ENCODE data around the gene RNF224.
A peak's percentile ranks its signal among the peaks of the same experiment; 100 is the strongest.
"Not testable (repeated sequence)": the region's sequence is repeated elsewhere in the genome, so short reads cannot be mapped to it uniquely, and the experiment has no call there.

RNF224 gene

GRCh38 chr9:137228968-137229896 lies 1.9 kb downstream of the RNF224 start:
- DNase-seq: no peak

DNA sequence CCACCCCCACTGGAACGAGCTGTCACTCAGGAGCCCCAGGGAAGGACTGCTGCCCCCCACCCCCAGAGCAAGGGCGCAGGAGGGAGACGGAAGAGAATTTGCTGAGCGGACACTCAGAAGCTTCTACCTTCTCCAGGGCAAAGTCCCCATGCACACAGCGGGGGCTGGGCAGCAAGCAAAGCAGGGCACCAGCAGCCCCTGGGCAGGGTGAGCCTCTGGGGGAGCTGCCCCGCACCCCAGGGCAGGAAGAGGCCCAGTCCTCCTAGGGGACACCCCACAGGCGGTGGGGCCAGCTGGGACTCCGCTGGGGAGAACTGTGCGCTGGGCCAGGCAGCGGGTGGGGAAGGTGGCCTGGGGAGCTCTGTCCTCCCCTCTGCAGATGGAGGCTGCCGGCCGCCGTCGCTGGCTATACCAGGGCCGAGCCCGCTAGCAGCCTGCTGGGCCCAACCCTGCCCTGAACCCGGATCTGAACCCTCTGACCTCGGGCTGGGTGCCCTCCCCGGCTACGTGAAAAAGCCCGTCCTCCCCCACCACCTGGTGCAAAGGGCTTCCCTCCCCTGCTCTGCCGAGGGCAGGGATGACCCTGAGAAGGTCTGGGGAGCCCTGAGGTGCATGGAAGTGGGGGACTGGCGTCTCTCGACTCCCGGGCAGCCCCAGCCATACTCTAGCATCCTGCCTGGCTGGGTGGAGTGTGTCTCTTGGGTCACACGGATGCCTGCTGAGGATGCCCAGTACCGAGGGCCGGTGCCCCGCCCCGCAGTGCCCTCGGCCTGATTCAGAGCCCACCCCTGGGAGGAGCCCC lies 2.8 kb downstream of the RNF224 start:
- DNase-seq: no peak

GRCh38 chr9:137230705-137231371 lies 3.5 kb downstream of the RNF224 start, which contains the start of gene SLC34A3:
TSS of gene SLC34A3 (plus strand) at chr9:137230901. CDS start at chr9:137231703, 802 bp downstream.
- no peak for DNase-seq

GRCh38 chr9:137231372-137232039 lies 4.2 kb downstream of the RNF224 start:
- DNase-seq: no peak

DNA sequence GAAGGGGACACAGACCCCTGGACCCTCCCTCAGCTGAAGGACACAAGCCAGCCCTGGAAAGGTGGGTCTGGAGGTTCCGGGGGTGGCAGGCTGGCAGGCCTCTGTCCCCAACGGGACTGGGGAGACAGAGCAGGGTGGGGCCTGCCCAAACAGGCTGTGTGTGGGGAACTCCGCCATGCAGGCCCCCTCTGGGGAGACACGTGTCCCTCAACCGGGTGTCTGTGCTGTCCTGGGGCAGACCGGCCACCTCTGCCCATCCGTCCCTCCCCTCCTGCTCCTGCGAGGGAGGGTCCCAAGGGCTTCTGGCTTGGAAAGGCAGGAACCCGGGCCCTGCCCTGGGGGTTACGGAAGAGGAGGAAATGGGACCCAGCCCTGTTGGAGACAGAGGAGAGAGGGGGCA lies 4.8 kb downstream of the RNF224 start:
- no peak for DNase-seq

DNA sequence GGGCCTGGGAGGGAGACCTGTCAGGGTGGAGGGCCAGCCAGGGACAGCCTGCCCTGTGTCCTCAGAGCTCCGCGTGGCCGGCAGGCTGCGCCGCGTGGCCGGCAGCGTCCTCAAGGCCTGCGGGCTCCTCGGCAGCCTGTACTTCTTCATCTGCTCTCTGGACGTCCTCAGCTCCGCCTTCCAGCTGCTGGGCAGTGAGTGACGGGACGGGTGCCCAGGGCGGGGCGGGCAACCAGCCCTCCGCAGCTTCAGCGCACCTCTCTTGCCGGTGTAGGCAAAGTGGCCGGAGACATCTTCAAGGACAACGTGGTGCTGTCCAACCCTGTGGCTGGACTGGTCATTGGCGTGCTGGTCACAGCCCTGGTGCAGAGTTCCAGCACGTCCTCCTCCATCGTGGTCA lies 5.2 kb downstream of the RNF224 start:
- DNase-seq: no peak

GRCh38 chr9:137233143-137233980 lies 6.1 kb downstream of the RNF224 start:
- DNase-seq: no peak

DNA sequence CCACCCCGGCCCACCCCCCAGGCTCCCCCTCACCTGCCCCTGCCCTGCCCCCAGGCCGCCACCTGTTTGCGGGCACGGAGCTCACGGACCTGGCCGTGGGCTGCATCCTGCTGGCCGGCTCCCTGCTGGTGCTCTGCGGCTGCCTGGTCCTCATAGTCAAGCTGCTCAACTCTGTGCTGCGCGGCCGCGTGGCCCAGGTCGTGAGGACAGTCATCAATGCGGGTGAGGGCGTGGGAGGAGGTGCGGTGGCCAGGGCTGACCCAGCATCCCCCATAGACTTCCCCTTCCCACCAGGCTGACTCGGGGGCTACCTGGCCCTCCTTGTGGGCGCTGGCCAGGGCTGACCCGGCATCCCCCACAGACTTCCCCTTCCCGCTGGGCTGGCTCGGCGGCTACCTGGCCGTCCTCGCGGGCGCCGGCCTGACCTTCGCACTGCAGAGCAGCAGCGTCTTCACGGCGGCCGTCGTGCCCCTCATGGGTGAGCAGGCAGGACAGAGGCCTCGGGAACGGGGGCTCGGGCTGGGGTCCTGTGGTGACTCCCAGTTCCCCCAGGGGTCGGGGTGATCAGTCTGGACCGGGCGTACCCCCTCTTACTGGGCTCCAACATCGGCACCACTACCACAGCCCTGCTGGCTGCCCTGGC lies 6.9 kb downstream of the RNF224 start:
- DNase-seq: no peak

DNA sequence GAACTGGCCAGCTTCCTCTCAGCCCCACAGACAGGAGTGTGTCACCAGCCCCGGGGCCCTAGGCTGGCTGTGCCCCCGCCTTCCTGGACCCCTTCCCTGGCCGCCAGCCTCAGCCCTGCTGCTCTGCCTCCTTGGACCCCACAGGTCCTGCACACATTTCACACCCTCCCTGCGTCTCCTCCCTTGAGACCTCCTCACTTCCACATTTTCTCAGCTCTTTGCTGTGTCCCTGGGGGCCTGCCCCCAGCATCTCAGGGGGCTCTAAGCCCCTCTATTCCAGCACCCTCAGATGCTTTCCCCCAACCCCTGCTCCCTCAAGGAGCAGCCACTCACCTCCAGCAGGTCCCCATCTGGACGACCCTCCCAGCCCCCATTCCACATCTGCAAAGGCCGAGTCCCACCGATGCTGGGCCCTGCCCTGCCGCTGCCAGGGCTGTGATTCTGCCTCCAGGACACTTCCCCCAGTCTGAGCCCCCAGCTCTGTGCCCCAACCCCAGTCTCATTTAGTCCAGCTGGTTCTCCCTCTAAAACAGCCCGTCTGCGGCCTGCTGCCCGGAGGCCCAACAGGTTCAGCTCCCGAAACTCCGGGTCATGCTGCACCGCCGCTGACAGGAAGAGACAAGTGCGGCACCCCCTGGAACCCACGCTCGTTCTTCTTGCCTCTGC lies 7.6 kb downstream of the RNF224 start:
- DNase-seq: no peak

- no peak for DNase-seq
Measured at GRCh38 chr9:137235424-137236237, 8.3 kb downstream of the RNF224 start.

DNA sequence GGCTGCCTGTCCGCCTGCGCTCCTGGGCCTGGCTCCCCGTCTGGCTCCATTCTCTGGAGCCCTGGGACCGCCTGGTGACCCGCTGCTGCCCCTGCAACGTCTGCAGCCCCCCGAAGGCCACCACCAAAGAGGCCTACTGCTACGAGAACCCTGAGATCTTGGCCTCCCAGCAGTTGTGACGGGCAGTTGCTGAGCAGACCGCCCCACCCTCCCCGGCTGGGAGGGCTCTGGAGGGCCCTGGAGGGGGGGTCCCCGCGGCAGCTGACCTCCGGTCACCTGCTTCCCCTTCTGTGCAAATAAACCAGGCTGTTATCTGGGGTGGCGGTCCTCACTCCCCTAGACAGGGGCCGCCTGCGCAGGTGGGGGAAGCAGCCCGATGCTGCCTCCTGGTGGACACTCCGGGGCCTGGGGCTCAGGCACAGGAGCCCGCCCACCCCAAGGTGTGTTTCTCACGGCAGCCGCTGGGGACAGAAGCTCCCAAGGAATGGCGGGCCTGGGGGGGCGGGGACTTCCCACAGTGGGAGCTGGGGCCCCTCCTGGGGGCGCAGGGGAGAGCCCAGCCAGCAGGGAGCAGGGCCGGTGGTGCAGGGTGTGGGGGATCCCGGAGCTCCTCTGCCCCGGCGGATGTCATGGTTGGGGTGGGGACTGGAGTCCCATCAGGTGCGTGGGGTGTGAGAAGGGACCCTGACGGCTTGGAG lies 9.1 kb downstream of the RNF224 start:
- DNase-seq: peak; percentile 52

DNA sequence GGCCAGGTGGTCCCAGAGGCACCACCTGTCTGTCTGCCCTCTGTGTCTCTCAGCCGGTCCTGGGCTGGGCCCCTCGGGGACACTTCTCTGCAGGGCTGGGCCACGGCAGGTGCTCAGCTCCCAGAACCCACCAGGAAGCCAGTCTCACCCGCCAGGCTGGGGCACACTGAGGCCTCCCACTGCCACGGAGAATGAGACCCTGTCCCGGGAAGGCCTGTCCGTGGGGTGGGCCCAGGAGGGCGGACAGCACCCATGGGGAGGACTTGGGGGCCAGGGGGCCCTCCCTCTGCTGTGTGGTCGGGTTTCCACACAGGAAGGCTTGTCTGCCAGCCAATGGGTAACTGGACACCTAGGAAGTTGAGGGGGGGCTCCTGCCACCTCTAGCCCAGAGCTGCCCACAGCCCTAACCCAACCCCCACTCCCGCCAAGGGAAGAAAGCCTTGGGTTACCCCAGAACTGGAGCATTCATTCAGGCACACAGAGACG lies 9.7 kb downstream of the RNF224 start:
- DNase-seq: peak; percentile 26

DNA sequence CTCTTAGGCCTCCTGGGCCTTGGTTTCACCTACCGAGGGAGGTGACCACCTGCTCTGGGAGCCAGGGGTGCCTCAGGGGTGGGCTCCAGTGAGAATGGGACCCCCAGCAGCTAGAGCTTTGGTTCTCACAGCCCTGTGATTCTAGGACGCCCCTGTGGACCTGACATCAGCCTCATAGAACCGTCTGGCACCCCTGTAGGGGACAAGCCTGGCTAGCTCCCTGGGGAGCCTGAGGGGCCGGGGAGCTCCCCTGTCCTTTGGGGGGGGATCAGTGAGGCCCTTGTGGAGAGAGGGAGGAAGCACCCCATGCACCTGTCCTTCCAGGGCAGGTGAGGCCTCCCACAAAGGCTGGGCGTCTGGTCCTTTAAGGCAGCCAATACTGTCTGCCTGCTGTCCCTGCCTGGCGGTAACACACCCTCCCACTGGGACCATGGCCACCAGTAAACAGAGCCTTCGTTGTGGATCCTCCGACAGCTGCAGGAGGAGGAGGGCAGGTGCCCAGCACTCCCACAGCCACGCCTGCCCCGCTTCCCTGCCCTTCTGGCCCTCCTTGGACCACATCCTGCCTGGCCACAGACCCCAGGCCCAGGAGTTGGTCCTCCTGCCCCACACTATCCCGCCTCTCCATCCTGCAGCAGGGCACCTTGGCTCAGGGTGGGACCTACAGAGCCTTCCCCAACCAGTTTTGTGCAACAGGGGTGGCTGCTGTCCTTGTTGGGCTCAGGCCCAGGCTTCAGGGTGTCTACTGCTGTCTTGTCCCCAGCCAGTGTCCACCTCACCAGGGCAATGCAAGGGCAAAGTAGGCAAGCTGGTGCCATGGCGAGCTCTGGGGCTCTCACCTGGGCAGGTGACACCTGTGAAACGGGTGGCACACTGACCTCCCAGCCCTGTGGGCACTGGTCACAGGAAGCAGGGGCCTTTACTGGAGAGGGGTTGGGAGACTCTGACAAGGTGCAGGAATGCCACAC lies 10.7 kb downstream of the RNF224 start:
- peak; percentile 38 for DNase-seq

DNA sequence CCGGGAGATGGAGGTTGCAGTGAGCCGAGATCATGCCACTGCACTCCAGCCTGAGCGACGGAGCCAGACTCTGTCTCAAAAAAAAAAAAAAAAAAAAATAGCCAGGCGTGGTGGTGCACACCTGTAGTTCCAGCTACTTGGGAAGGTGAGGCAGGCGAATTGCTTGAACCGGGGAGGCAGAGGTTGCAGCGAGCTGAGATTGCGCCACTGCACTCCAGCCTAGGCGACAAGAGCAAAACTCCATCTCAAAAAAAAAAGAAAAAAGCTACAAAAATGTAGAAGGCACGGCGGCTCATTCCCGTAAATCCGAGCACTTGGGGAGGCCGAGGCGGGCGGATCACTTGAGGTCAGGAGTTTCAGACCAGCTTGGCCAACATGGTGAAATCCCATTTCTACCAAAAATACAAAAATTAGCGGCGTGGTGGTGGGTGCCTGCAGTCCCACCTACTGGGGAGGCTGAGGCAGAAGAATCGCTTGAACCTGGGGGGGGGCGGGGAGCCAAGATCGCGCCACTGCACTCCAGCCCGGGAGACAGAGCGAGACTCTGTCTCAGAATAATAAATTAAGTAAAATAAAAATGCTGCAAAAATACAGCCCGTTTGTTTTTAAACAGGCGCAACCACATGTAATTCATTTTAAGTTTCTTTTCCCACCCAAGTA lies 12.4 kb downstream of the RNF224 start:
- DNase-seq: not testable (repeated sequence)

DNA sequence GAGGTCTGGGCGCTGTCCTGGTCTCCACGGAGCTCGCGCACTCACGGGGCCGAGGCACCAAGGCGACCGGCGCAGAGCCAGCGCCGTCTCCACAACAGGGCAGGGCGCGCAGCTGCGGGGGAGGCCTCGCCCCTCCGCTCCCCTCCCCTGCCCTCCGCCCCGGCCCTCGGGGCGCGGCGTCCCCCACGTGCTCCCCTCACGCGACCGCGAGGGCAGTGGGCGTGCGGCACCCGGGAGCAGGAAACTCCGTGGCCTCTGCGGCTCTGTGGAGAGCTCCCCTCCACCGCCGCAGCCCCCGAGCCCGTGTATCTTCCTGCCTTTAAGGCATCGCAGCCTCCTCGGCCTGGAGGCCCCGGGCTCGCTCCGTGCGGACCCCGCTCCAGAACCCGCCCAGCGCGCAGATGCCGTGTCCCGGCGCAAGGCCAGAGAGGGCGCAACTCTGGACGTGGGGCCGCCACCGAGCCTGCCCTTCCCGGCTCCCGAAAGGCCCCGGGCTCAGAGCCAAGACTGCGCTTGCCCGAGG lies 13.1 kb downstream of the RNF224 start:
- DNase-seq: no peak

DNA sequence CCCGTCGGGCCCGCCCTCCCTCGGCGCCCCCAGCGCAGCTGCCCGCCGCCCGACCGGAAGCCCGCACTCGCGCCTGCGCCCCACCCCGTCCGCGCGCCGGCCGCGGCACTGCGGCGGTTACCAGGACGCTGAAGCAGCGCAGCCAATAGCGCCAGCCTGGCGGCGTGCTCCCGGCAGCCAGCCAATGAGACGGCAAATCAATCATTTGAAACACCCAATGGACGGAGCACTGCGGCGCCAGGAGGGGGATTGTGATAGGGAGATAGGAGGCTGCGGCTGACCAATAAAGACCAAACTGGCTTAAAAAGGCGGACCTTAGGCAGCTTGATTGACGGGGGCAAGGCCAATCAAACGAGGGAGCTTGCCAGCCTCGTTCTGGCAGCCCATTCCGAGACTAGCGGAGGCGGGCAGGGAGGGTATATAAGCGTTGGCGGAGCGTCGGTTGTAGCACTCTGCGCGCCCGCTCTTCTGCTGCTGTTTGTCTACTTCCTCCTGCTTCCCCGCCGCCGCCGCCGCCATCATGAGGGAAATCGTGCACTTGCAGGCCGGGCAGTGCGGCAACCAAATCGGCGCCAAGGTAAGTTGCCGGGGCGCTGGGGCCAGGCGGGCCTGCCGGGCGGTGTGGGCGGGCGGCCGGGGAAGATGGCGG lies 13.7 kb downstream of the RNF224 start, which contains the start of gene TUBB4B:
TUBB4B (plus strand) TSS at position 447 of the 649 bp plus-strand sequence; CDS start at position 521, 74 bp downstream.
- peak; percentile 98 for DNase-seq

Data from NCI-H2029 treated with DMSO at 0.1 percent for 48 hours (cell line).